ENCODE data around the gene CHST11.

- TF ChIP-seq CTCF (IDR thresholded peaks at IDR 0.05; ENCODE audit: low read depth, low read length, poor library complexity, severe bottlenecking): no peak
- TF ChIP-seq EZH2phosphoT487 (IDR thresholded peaks at IDR 0.05; ENCODE audit: borderline replicate concordance, low read length): no peak
Measured at GRCh38 chr12:104630230-104630670, 173.5 kb downstream of the CHST11 start.

Measured in DOHH2 (cell line).